Activated T-cell treated with anti-CD3 and anti-CD28 coated beads, Interleukin-2, amount 50 U/mL, for 4 hours (primary cell): ENCODE data around the gene ASB2. TPM values are rescaled to one million over a fixed set of nuclear protein-coding genes. Genes with fewer than 3 reads are reported as not detected.

Experiments used
- ATAC-seq, 2 donors: fragments of 200-7000 bp; cut with Tn5 transposase; one replicate each; pipeline ENCODE4 v1.10.0; 2021
- DNase-seq: peaks from one replicate; pipeline ENCODE4 v3.0.0-alpha.2; 2020
- H3K27me3 Mint-ChIP-seq: one replicate; pipeline ENCODE4 v1.8.0; 2021; ENCODE audit warnings: low read depth, mixed read lengths
- H3K36me3 Mint-ChIP-seq: one replicate; pipeline ENCODE4 v1.8.0; 2022; ENCODE audit warnings: mixed read lengths; ENCODE audit not compliant: insufficient read depth
- H3K4me1 Mint-ChIP-seq: one replicate; pipeline ENCODE4 v1.8.0; 2021; ENCODE audit warnings: low read depth, mixed read lengths
- H3K4me3 Mint-ChIP-seq: one replicate; pipeline ENCODE4 v1.8.0; 2021; ENCODE audit warnings: mild to moderate bottlenecking, moderate library complexity, mixed read lengths
- H3K9me3 Mint-ChIP-seq: one replicate; pipeline ENCODE4 v1.8.0; 2021; ENCODE audit warnings: mixed read lengths
- total RNA-seq, 3 donors: library from RNA; stranded (reverse); gene quantifications; one replicate each; pipeline ENCODE4 v1.2.1, GENCODE V29; 2021

Gene ASB2
- total RNA-seq, 3 donors from 2014 or later, result 8.2 to 9.9 (median 9.8) TPM

DNA sequence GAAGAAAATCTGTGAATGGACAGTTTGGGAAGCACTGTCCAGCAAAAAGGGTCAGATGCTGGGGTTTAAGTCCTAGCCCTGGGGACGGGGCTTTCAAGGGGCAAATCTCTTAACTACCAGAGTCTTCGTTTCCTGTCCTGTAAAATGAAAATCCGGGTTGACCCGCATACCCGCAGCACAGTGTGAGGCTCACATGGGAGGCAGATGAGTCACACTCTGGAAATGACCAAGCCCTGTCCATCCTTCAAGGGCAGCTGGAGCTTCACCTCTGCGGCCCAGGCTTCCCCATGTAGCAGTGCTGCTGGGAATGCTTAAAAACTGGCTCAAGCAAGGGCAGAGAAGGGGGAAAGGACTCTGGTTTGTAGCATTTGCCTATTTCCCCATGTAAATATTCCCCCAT, 30.3 kb downstream of the ASB2 start:
- Mint-ChIP-seq H3K4me1 (peaks cover under 1% of the 10 kb centered on the region), H3K36me3 (peaks cover 2% of the 10 kb centered on the region), H3K27me3 (no peaks in the 10 kb centered on the region), H3K4me3 (no peak overlapping the region), H3K9me3 (no peaks in the 10 kb centered on the region)
- DNase-seq (no peak), ATAC-seq (no peak)

DNA sequence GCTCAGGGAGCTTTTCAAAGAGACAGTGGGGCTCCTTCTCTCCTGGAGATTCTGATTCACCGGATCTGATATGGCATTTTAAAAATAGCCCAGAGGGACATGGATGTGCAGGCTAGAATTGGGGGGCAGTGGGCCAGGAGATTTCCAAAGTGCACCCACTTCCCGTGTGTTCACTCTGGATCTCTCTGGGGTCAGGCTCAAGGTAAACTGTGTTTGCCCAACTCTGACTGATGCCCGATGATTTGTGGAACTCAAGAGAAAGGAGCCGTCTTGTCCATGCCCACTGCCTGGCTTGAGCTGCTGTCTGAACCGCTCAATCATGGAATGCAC, 31.3 kb downstream of the ASB2 start:
- no peaks in the 10 kb centered on the region for H3K27me3 Mint-ChIP-seq
- DNase-seq, result no peak
- no peak overlapping the region for H3K4me3 Mint-ChIP-seq
- peaks cover 5% of the 10 kb centered on the region for H3K4me1 Mint-ChIP-seq
- no peaks in the 10 kb centered on the region for H3K9me3 Mint-ChIP-seq
- H3K36me3 Mint-ChIP-seq, result peaks cover 2% of the 10 kb centered on the region
- ATAC-seq, result no peak

DNA sequence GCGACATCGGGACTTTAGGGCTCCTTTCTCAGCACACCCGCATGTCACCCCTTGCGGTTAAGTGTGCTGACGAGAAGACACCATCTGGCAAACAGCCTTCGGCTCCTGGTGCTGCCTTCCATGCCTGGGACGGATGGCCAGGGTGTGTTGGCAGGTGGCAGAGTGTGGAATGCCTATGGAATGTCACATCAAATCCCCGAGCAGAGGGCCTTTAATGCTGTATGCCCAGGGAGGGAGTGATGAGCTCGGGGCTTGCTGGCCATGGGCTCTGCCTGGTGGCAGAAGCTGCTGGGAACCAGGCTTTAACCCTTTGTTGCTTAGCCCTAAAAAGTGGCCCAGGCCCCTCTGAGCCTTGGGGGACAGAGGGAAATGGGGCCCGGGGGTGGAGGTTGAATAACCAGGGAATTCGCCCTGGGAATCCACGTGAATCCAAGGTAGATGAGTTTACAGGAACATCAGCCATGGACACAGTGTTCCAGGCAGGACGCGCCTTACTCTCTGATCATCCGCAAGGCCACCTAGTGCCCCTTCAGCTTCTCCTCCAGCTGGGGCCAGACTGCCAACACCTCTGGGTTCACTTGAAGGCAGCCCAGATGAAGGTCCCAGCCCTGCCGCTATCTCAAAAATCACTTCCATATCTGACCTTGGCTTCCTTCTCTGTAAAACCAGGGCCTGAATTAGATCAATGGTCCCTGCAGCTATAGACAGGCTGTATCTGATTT, 31.9 kb downstream of the ASB2 start:
- ATAC-seq (no peak), DNase-seq (no peak)
- Mint-ChIP-seq H3K4me3 (no peak overlapping the region), H3K4me1 (peaks cover 8% of the 10 kb centered on the region), H3K27me3 (no peaks in the 10 kb centered on the region), H3K9me3 (no peaks in the 10 kb centered on the region), H3K36me3 (no peaks in the 10 kb centered on the region)

DNA sequence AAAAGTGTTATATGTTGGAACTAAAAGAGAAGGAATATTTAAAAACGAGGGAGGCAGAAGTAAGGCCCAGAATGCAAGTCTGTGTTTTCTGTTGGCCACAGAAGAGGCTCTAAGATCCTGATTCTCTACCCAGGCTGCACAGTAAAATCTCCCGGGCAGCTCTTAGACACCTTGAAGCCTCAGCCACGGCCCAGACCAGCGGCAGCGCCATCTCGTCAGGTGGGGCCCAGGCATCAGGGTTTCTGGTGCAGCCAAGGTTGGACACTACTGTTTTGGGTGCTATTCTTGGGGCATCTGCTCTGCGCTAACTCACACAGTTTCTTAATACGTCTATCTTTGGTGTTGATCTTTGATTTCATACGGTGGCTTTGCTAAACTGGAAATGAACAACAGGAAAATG, 32.4 kb downstream of the ASB2 start:
- Mint-ChIP-seq H3K4me1 (peaks cover 8% of the 10 kb centered on the region), H3K4me3 (no peak overlapping the region), H3K27me3 (no peaks in the 10 kb centered on the region), H3K9me3 (no peaks in the 10 kb centered on the region), H3K36me3 (no peaks in the 10 kb centered on the region)
- DNase-seq, result no peak
- ATAC-seq, result no peak

DNA sequence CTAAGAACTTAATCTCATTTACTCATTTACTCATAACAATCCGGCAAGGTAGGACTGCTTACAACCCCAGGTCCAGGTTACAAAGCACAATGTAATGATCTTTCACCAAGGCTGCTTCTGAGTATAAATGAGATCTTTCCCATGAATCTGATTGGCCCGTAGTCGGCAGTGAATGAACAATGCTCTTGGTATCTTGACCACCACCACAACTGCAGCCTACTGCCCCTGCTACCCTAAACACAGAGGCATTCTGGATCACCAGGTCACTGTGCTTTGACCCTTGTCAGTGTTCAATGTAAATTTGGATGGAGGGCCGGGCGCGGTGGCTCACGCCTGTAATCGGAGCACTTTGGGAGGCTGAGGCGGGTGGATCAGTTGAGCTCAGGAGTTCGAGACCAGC, 33.3 kb downstream of the ASB2 start:
- H3K4me3 Mint-ChIP-seq, result no peak overlapping the region
- no peaks in the 10 kb centered on the region for H3K36me3 Mint-ChIP-seq
- ATAC-seq, result no peak
- no peak for DNase-seq
- H3K9me3 Mint-ChIP-seq, result no peaks in the 10 kb centered on the region
- peaks cover 8% of the 10 kb centered on the region for H3K4me1 Mint-ChIP-seq
- peaks cover 4% of the 10 kb centered on the region for H3K27me3 Mint-ChIP-seq

DNA sequence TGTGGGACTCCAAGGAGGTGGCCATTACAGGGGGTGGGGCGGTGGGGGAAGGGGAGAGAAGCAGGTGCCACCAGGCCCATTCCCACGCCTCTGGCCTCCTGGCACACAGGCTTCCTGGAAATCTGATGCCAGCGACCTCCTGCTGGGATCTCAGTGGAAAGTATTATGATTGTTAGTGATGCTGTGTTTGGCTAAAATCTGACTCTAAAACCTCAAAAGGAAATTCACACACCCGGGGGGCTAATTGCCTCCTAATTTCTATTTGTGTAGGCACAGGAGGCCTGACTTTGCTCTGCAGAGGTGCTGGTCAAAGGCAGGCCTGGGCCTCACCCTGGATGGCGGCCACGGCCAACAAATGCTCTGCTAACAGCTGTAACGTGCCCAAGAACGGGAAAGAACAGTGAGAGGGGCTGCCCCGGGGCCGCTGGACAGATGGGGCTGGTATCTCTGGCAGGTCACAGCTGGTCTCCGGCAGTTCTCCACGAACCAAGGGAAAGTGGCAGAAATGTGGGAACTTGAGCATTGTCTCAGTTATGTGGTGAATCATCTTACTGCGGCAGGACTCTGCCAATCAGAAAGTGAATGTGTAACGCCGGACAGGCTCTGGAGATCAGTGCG, 35.0 kb downstream of the ASB2 start:
- ATAC-seq (no peak), DNase-seq (no peak)
- H3K4me3 Mint-ChIP-seq, result no peak overlapping the region
- peaks cover 4% of the 10 kb centered on the region for H3K27me3 Mint-ChIP-seq
- no peaks in the 10 kb centered on the region for H3K9me3 Mint-ChIP-seq
- H3K36me3 Mint-ChIP-seq, result no peaks in the 10 kb centered on the region
- peaks cover 8% of the 10 kb centered on the region for H3K4me1 Mint-ChIP-seq

DNA sequence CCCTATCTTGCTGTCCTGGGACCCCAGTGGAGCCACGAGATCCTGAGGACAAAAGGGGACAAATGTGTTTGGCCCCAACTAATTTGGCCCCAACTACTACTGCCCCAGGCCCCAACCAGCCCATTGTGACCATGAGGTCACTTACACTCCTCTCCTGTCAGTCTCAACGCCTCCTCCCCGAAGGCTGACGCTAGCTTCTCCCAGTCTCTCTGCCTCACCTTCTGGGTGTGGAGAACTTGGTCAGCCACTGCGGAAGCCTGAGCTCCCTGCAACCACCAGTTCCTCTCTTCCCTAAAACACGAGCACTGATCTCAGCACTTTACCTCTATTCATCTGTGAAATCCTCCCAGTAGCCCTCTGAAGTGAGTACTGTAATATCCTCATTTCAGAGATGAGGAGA, 35.9 kb downstream of the ASB2 start:
- peaks cover 4% of the 10 kb centered on the region for H3K27me3 Mint-ChIP-seq
- no peaks in the 10 kb centered on the region for H3K9me3 Mint-ChIP-seq
- no peaks in the 10 kb centered on the region for H3K36me3 Mint-ChIP-seq
- peaks cover 8% of the 10 kb centered on the region for H3K4me1 Mint-ChIP-seq
- ATAC-seq (no peak), DNase-seq (no peak)
- no peak overlapping the region for H3K4me3 Mint-ChIP-seq

DNA sequence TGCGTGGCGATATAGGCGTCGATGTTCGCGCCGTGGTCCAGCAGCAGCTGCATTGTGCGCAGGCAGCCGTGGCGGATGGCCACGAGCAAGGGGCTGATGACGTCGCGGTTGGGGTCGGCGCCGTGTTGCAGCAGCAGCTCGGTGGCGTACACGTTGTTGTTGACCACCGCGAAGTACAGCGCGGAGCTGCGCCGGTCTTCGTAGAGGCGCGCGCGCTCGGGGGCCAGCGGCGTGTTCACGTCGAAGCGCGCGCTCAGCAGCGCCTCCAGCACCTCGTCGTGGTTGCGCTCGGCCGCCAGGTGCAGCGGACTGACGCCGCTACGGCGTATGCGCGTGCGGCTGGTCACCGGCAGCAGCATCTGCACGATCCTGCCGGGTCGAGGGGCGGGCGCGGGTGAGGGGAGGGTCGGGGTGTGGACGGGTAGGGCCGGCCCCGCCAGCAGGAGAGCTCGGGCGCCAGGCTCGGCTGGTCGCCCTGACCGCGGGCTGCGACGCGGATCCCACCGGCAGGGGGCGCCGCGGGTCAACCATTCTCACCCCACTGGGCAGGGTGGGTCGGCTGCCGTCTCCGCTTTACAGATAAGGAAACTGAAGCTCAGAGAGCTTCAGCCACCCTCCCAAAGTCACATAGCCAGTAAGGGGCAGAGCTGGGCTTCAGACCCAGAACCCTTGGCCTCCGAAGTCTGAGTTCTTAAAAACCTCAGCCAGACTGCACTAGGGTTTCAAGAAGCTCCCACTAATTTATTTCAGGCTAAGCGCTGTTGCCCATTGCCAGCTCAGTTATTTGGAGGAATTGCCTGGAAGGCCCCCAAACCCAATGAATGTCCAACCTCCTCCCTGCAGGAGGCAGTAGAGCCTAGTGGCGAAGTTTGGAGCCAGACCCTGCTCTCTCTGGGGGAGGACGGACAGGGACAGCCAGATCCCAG, 36.8 kb downstream of the ASB2 start:
- H3K27me3 Mint-ChIP-seq, result peaks cover 4% of the 10 kb centered on the region
- H3K36me3 Mint-ChIP-seq, result no peaks in the 10 kb centered on the region
- peaks cover 8% of the 10 kb centered on the region for H3K4me1 Mint-ChIP-seq
- ATAC-seq (peak; percentile 96 to 97), DNase-seq (peak; percentile 94)
- H3K9me3 Mint-ChIP-seq, result no peaks in the 10 kb centered on the region
- H3K4me3 Mint-ChIP-seq, result peak overlapping the region; percentile 42

DNA sequence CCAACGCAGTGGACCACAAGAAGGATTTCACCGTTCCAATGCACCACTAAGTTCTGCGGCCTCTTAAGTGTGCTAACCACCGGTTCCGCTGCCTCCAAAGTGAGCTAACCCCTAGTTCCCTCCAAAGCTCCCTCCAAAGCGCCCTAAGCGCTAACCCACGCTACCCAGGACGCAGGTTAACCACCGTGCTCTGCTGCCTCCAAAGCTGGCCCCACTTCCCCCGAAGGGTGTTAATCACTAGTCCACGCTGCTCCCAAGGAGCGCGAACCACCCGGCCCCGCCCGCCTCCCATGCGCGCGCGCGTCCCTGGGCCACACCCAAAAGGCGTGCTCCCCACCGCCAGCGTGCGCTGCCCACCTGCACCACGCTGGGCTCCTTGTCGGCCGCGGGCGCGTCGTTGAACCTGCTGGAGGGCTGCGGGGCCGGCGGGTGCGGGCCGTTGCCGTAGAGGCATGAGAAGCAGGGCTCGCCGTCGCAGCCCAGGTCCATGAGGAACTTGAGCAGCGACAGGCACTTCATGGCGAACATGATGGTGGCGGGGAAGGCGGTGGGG, 37.5 kb downstream of the ASB2 start:
- DNase-seq (no peak), ATAC-seq (no peak)
- H3K36me3 Mint-ChIP-seq, result no peaks in the 10 kb centered on the region
- peak overlapping the region; percentile 42 for H3K4me3 Mint-ChIP-seq
- peaks cover 4% of the 10 kb centered on the region for H3K27me3 Mint-ChIP-seq
- H3K4me1 Mint-ChIP-seq, result peaks cover 8% of the 10 kb centered on the region
- no peaks in the 10 kb centered on the region for H3K9me3 Mint-ChIP-seq

DNA sequence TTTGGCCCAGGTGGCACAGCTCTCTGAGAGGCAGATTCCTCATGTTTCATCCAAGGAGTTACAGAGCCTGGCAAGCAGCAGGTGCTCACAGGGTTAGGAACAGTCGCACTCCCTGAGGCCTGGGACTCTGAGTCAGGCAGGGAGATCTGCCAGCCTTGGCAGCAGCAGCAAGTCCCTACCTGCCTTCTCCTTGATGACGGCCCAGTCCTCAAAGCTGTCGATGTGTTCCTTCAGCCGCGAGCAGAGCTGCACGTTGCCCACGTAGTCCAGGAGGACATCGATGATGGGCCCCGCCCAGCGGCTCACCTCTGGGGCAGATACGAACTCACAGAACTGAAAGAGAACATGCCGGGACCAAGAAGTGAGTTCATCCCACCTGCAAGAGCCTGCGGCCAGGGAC, 38.9 kb downstream of the ASB2 start:
- peaks cover 4% of the 10 kb centered on the region for H3K27me3 Mint-ChIP-seq
- ATAC-seq, result no peak

DNA sequence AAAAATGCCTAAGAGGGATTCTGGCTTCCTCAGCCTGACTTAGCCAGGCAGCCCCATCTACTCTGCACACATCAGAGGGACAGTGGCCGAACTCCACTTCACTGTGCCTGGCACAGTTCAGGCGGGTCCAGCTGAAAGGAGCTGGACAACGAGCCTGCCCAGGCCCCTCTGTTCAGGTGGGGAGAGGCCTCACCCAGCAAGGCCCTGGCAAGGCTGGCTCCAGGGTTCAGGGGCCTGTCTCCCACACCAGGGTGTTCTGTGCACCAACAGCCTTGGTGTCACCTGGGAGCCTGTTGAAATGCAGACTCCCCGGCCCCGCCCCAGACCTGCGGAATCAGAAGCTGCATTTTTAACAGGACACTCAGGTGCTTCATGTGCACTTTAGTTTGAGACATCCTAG, 39.4 kb downstream of the ASB2 start:
- Mint-ChIP-seq H3K9me3 (no peaks in the 10 kb centered on the region), H3K36me3 (no peaks in the 10 kb centered on the region), H3K27me3 (peaks cover 4% of the 10 kb centered on the region), H3K4me3 (no peak overlapping the region), H3K4me1 (peaks cover 8% of the 10 kb centered on the region)
- DNase-seq, result no peak
- ATAC-seq, result no peak

More for the DNA sequence above, 38.9 kb downstream of the ASB2 start:
- Mint-ChIP-seq H3K36me3 (no peaks in the 10 kb centered on the region), H3K4me3 (no peak overlapping the region), H3K4me1 (peaks cover 8% of the 10 kb centered on the region), H3K9me3 (no peaks in the 10 kb centered on the region)
- no peak for DNase-seq

DNA sequence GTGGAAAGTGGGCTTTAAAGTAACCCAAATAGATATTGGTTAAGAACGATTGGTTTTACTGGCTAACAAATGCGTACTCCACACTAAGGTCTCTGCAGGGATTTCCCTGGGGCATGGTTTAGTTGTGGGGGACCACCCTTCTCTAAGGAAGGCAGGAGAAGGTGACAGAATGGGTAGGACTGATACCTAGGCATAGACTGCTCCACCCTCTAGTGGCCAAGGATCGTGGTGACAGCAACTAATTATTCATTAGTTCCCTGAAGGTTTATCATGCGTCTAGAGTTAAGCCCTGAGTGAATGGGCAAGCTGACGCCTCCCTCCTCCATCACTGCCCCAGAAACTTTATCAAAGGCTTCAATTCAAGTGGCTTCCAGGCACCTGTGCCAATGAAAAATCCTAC, 40.1 kb downstream of the ASB2 start:
- ATAC-seq (no peak), DNase-seq (no peak)
- no peaks in the 10 kb centered on the region for H3K36me3 Mint-ChIP-seq
- no peaks in the 10 kb centered on the region for H3K9me3 Mint-ChIP-seq
- peaks cover 4% of the 10 kb centered on the region for H3K27me3 Mint-ChIP-seq
- H3K4me3 Mint-ChIP-seq, result no peak overlapping the region
- peaks cover 8% of the 10 kb centered on the region for H3K4me1 Mint-ChIP-seq

DNA sequence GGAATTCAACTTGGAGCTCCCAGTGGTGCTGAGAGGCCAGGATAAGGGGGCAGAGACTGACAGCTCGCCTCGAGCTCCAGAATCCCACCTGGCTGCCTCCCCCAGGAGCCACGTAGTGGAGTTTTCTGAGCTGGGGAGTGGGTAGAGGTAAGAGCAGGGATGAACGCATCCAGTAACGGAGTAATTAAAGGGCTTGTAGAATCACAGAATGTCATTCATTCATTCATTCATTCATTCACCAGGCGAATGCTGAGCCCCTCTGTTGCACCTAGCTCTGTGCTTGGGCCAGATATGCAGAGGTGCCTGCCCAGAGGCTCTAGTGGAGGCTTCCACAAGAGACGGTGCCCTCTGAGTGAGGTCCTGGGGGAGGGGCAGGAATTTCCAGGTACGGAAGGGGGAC, 41.2 kb downstream of the ASB2 start:
- ATAC-seq (no peak), DNase-seq (no peak)
- Mint-ChIP-seq H3K27me3 (peaks cover 4% of the 10 kb centered on the region), H3K9me3 (no peaks in the 10 kb centered on the region), H3K4me1 (peaks cover 4% of the 10 kb centered on the region), H3K4me3 (no peak overlapping the region), H3K36me3 (no peaks in the 10 kb centered on the region)

DNA sequence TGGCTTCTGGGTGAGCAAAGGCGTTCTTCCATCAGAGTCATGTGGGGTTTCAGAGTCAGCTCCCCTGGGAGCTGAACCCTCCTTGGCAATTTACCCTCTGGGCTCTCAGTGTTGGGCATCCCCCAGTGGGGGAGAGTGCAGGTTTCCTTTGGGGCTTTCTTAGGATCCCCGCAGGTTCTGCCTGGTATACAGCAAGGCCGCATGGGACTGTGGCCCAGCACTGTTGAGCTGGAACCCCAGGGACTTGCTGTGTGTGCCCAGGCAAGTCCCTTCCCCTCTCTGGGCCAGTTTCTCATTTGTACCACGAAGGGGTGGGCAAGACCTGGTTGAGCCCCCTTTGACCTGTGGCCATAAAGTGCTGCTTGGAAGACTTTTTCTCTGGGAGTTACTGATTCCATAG, 43.7 kb downstream of the ASB2 start:
- no peaks in the 10 kb centered on the region for H3K4me1 Mint-ChIP-seq
- ATAC-seq (no peak), DNase-seq (no peak)
- H3K4me3 Mint-ChIP-seq, result no peak overlapping the region
- no peaks in the 10 kb centered on the region for H3K27me3 Mint-ChIP-seq
- no peaks in the 10 kb centered on the region for H3K36me3 Mint-ChIP-seq
- H3K9me3 Mint-ChIP-seq, result no peaks in the 10 kb centered on the region
